ENCODE results near the gene MEIS2. TPM values are rescaled to one million over a fixed set of nuclear protein-coding genes. Genes with fewer than 3 reads are reported as not detected.

MEIS2 gene
- total and polyA plus RNA-seq, 2 of the 13 experiments (the other 11 are each of a cell fraction or from before 2014, with no cell fraction given), result 10.7 to 12.4 TPM

GRCh38 chr15:36954486-36954885 is 145.9 kb downstream of the MEIS2 start:
- BruUV-seq (replicated peaks), result no TSS peak
- ChIA-PET CTCF (ENCODE audit: low intra/inter-chr PET ratio, low total read pairs) (no interaction called here), POLR2A (no interaction called here)
- Histone ChIP-seq H3K27ac (ENCODE audit: extremely low read length, insufficient read depth, low read length) (no peak overlapping the region), H3K9me3 (ENCODE audit: low read length) (no peaks in the 10 kb centered on the region), H3K4me2 (ENCODE audit: low read depth, low read length) (no peak overlapping the region), H3K79me2 (ENCODE audit: insufficient read depth, low read length) (no peaks in the 10 kb centered on the region), H2AFZ (ENCODE audit: low read length) (no peak overlapping the region), H3K36me3 (replicated peaks in 1 of 2; ENCODE audit: control insufficient read depth in 1 of 2, insufficient read depth in 2 of 2, low read length in 2 of 2) (no peaks in the 10 kb centered on the region), H3K9ac (ENCODE audit: insufficient read depth, low read depth, low read length) (no peak overlapping the region), H3K4me1 (ENCODE audit: insufficient read depth, low read length) (no peaks in the 10 kb centered on the region), H3K4me3 (replicated peaks in 1 of 3; ENCODE audit: insufficient read depth in 1 of 3, low read depth in 2 of 3, low read length in 3 of 3) (no peak overlapping the region), H3K27me3 (ENCODE audit: control insufficient read depth in 1 of 2, insufficient read depth in 2 of 2, low read length in 2 of 2) (no peaks in the 10 kb centered on the region), H4K20me1 (ENCODE audit: insufficient read depth, low read length) (no peaks in the 10 kb centered on the region)
- DNase-seq (ENCODE audit: low spot score) (no peak), ATAC-seq (no peak), FAIRE-seq (no peak)
- in situ Hi-C loops (cut with HindIII; ENCODE audit: extremely low pct_ligation_motif_present, low pct_unique_long_range_greater_than_20kb), result no loop called here
- intact Hi-C loops (cut with micrococcal nuclease; ENCODE audit: unreplicated experiment), result no loop called here
- WGBS (ENCODE audit: low lambda C conversion rate), result 100% methylated on average over 1 of the region's 1 CpG
- no peak for TF ChIP-seq ZFAT (CRISPR knock-in tag; conservative IDR thresholded peaks at IDR 0.05)
- no peak for TF ChIP-seq SALL2 (CRISPR knock-in tag; IDR thresholded peaks at IDR 0.05)
- no peak for TF ChIP-seq XBP1 (CRISPR knock-in tag; IDR thresholded peaks at IDR 0.05)
- no peak for TF ChIP-seq ELF1 (CRISPR knock-in tag; IDR thresholded peaks at IDR 0.05)
- TF ChIP-seq ZNF816 (CRISPR knock-in tag; IDR thresholded peaks at IDR 0.05; ENCODE audit: borderline replicate concordance), result no peak
- no peak for TF ChIP-seq HNRNPK (IDR thresholded peaks at IDR 0.05; ENCODE audit: low read depth, low read length, poor library complexity, severe bottlenecking)
- TF ChIP-seq ZNF7 (CRISPR knock-in tag; IDR thresholded peaks at IDR 0.05), result no peak
- no peak for TF ChIP-seq CEBPG (CRISPR knock-in tag; IDR thresholded peaks at IDR 0.05)
- no peak for TF ChIP-seq ZBTB21 (CRISPR knock-in tag; IDR thresholded peaks at IDR 0.05)
- no peak for TF ChIP-seq ZNF569 (CRISPR knock-in tag; IDR thresholded peaks at IDR 0.05; ENCODE audit: borderline replicate concordance)
- TF ChIP-seq NR2F1 (CRISPR knock-in tag; IDR thresholded peaks at IDR 0.05), result no peak
- no peak for TF ChIP-seq FOSL2 (CRISPR knock-in tag; IDR thresholded peaks at IDR 0.05)

DNA sequence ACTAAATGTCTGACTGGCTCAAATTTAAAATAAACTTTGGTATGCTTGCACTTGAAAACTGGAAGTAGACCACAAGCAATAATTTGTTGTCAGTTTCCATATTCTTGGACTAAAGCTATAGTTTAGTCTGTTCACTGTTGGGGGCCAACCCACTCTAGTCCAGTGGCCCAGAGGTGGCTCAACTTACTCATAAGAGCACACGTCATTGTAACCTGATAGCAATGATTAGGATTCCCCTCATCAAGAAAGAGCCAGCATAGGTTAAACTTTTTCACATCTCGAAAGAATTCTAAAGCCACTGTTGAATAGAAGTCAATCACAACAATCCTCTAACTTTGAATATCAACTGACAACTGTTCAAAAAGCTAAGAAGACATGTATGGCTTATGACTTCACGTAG is 147.0 kb downstream of the MEIS2 start:
- in situ Hi-C loops (cut with HindIII; ENCODE audit: extremely low pct_ligation_motif_present, low pct_unique_long_range_greater_than_20kb) (no loop called here), intact Hi-C loops (cut with micrococcal nuclease; ENCODE audit: unreplicated experiment) (no loop called here)
- FAIRE-seq (no peak), ATAC-seq (no peak), DNase-seq (ENCODE audit: low spot score) (no peak)
- H3K4me2 ChIP-seq (ENCODE audit: low read depth, low read length), result no peak overlapping the region
- no peaks in the 10 kb centered on the region for H3K27me3 ChIP-seq (ENCODE audit: control insufficient read depth in 1 of 2, insufficient read depth in 2 of 2, low read length in 2 of 2)
- ChIA-PET POLR2A (no interaction called here), CTCF (ENCODE audit: low intra/inter-chr PET ratio, low total read pairs) (no interaction called here)
- no peaks in the 10 kb centered on the region for H3K36me3 ChIP-seq (replicated peaks in 1 of 2; ENCODE audit: control insufficient read depth in 1 of 2, insufficient read depth in 2 of 2, low read length in 2 of 2)
- no peak overlapping the region for H3K9ac ChIP-seq (ENCODE audit: insufficient read depth, low read depth, low read length)
- BruUV-seq (replicated peaks), result no TSS peak
- WGBS (ENCODE audit: low lambda C conversion rate), result 100% methylated on average over 3 of the region's 3 CpGs
- H4K20me1 ChIP-seq (ENCODE audit: insufficient read depth, low read length), result no peaks in the 10 kb centered on the region
- H3K79me2 ChIP-seq (ENCODE audit: insufficient read depth, low read length), result no peaks in the 10 kb centered on the region
- no peak overlapping the region for H3K4me3 ChIP-seq (replicated peaks in 1 of 3; ENCODE audit: insufficient read depth in 1 of 3, low read depth in 2 of 3, low read length in 3 of 3)
- no peaks in the 10 kb centered on the region for H3K9me3 ChIP-seq (ENCODE audit: low read length)
- H3K27ac ChIP-seq (ENCODE audit: extremely low read length, insufficient read depth, low read length), result no peak overlapping the region
- no peaks in the 10 kb centered on the region for H3K4me1 ChIP-seq (ENCODE audit: insufficient read depth, low read length)
- no peak overlapping the region for H2AFZ ChIP-seq (ENCODE audit: low read length)
- TF ChIP-seq, protein P1, sequence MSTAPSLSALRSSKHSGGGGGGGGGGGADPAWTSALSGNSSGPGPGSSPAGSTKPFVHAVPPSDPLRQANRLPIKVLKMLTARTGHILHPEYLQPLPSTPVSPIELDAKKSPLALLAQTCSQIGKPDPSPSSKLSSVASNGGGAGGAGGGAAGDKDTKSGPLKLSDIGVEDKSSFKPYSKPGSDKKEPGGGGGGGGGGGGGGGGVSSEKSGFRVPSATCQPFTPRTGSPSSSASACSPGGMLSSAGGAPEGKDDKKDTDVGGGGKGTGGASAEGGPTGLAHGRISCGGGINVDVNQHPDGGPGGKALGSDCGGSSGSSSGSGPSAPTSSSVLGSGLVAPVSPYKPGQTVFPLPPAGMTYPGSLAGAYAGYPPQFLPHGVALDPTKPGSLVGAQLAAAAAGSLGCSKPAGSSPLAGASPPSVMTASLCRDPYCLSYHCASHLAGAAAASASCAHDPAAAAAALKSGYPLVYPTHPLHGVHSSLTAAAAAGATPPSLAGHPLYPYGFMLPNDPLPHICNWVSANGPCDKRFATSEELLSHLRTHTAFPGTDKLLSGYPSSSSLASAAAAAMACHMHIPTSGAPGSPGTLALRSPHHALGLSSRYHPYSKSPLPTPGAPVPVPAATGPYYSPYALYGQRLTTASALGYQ (CRISPR knock-in tag; IDR thresholded peaks at IDR 0.05), result no peak
- no peak for TF ChIP-seq DNMT3B (CRISPR knock-in tag; conservative IDR thresholded peaks at IDR 0.05)
- TF ChIP-seq ZNF207 (IDR thresholded peaks at IDR 0.05; ENCODE audit: borderline replicate concordance), result no peak
- TF ChIP-seq, protein P2, sequence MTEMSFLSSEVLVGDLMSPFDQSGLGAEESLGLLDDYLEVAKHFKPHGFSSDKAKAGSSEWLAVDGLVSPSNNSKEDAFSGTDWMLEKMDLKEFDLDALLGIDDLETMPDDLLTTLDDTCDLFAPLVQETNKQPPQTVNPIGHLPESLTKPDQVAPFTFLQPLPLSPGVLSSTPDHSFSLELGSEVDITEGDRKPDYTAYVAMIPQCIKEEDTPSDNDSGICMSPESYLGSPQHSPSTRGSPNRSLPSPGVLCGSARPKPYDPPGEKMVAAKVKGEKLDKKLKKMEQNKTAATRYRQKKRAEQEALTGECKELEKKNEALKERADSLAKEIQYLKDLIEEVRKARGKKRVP (CRISPR knock-in tag; IDR thresholded peaks at IDR 0.05), result no peak
- TF ChIP-seq ZSCAN12 (CRISPR knock-in tag; IDR thresholded peaks at IDR 0.05), result no peak
- TF ChIP-seq ZNF792 (CRISPR knock-in tag; IDR thresholded peaks at IDR 0.05), result no peak
- TF ChIP-seq KAT8 (CRISPR knock-in tag; IDR thresholded peaks at IDR 0.05), result no peak
- no peak for TF ChIP-seq MXD1 (CRISPR knock-in tag; IDR thresholded peaks at IDR 0.05)

All from HepG2 (cell line).